Rectal smooth muscle tissue (tissue), 1 donor: ENCODE measurements around the gene TTC9C.
"Not testable (repeated sequence)": the region's sequence is repeated elsewhere in the genome, so short reads cannot be mapped to it uniquely, and the experiment has no call there.

Experiments
- H3K27ac ChIP-seq: one replicate; pipeline ENCODE4 v1.7.0; 2013; ENCODE audit warnings: low read depth, low read length, inconsistent platforms
- H3K27me3 ChIP-seq: one replicate; pipeline ENCODE4 v1.7.0; 2013; ENCODE audit warnings: low read length; ENCODE audit not compliant: control insufficient read depth, insufficient read depth
- H3K36me3 ChIP-seq: one replicate; pipeline ENCODE4 v1.7.0; 2013; ENCODE audit warnings: low read length; ENCODE audit not compliant: control insufficient read depth, insufficient read depth
- H3K4me1 ChIP-seq: one replicate; pipeline ENCODE4 v1.7.0; 2013; ENCODE audit warnings: low read length; ENCODE audit not compliant: control insufficient read depth, insufficient read depth
- H3K4me3 ChIP-seq: one replicate; pipeline ENCODE4 v1.7.0; 2013; ENCODE audit warnings: low read length
- H3K9ac ChIP-seq: one replicate; pipeline ENCODE4 v1.7.0; 2013; ENCODE audit warnings: low read length

The TTC9C gene, protein sequence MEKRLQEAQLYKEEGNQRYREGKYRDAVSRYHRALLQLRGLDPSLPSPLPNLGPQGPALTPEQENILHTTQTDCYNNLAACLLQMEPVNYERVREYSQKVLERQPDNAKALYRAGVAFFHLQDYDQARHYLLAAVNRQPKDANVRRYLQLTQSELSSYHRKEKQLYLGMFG

DNA sequence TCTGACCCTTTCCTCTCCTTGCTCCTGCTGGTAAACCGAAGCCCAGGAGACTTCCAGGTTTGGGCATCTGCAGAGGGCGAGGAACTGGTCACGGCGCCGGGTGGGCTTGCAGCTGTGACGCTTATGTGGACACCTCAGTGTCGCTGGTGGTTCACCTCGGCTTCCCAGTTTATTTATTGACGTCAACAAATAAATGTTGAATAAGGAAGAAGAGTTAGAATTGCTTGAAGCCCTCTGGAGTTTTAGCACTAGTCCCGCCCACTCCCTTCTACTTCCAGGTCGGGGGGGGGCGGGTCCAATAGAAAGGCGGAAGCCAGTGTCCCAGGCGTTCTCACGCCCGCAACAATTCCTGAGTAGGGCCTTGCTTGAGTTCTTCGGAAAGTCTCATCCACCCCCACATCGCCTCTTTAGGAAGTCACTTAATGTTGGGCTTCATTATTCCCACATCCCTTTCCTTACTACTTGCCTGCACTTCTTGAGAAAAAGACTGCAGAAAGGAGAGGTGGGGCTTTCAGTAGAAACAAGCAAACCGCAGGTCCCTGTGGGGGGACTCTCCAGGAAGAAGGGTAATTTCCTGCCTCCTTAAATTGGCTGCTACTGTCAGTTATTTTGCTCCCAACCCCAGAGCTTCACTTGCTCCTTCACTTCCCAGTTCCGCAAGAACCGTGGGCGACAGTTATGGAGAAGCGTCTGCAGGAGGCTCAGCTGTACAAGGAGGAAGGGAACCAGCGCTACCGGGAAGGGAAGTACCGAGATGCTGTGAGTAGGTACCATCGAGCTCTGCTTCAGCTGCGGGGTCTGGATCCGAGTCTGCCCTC lies at the start of gene TTC9C:
TSS of gene TTC9C (plus strand) at position 316 of the 818 bp plus-strand sequence. CDS start at position 679, 363 bp downstream.
- no peaks in the 10 kb centered on the region for H3K27me3 ChIP-seq
- H3K27ac ChIP-seq: peak within 1 kb of the TSS; percentile 93
- H3K4me1 ChIP-seq: peaks cover 31% of the 10 kb centered on the region
- H3K9ac ChIP-seq: peak within 1 kb of the TSS; percentile 82
- H3K36me3 ChIP-seq: peaks cover 10% of the 10 kb centered on the region
- peak within 1 kb of the TSS; percentile 94 for H3K4me3 ChIP-seq

DNA sequence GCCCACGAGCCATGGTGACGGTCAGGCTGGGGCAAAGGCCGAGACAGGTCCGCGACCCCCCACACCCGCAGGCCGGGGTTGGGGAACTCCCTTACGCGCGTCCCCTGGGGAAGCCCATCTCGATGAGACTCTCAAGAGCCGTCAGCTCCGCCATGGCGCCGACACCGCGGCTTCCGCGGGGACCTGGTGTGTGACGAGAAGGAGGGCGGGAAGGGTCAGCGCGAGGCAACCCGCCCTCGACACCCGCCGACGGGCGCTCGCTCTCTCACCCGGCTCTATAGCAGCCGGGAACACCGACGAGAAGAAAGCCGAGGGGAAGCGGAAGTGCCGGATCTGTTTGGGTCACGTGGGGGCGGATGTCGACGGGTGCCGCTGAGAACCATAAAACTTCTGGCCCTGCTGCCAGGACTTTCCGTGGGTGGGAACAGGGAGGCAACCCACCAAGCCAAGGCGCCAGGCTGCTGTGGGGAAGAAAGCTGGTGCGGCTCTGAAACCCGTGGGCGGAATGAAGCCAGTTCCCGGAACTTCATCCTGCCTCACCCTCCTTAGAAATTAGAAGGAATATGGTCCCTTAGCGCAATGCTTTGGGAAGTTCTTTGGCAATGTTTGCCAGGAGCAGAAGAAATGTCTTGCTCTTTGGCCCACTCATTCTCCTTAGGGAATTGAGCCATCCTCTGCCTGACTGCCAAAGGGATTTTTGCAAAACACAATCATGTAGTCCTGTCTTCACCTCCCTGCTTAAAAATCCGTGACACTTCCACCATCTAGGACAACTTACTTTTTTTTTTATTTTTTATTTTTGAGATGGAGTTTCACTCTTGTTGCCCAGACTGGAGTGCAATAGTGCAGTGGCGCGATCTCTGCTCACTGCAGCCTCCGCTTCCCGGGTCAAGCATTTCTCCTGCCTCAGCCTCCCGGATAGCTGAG lies 49.3 kb upstream of the TTC9C start, which contains the start of gene UBXN1:
TSS of gene UBXN1 (minus strand) at position 304 of the 927 bp plus-strand sequence. CDS start at position 154, 150 bp downstream.
- peak within 1 kb of the TSS; percentile 98 for H3K4me3 ChIP-seq
- no peaks in the 10 kb centered on the region for H3K27me3 ChIP-seq
- peaks cover 13% of the 10 kb centered on the region for H3K36me3 ChIP-seq
- H3K4me1 ChIP-seq: peaks cover 10% of the 10 kb centered on the region
- peak within 1 kb of the TSS; percentile 87 for H3K27ac ChIP-seq
- H3K9ac ChIP-seq: peak within 1 kb of the TSS; percentile 84

DNA sequence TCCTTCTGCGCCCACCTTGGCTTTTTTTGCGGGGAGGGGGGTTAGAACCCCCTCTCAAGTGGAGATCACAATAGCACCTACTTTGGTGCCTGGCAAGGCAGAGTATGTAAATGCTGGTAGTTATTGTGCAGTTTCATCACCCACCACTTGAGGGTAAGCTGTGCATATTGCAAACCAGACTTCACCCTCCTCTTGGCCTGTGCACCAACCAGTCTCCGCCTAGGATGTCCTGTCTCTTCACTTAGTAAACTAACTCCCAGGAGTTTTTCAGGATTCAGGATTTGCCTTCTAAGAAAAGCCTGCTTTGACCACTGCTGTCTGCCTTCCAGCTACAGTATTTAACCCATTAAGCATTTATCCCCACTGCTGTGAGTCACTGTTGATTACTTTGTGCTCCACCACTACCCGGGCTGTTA lies 47.5 kb upstream of the TTC9C start:
- no peak overlapping the region for H3K4me3 ChIP-seq
- no peaks in the 10 kb centered on the region for H3K27me3 ChIP-seq
- peaks cover 7% of the 10 kb centered on the region for H3K4me1 ChIP-seq
- peaks cover 9% of the 10 kb centered on the region for H3K36me3 ChIP-seq
- H3K9ac ChIP-seq: no peak overlapping the region
- H3K27ac ChIP-seq: no peak overlapping the region

DNA sequence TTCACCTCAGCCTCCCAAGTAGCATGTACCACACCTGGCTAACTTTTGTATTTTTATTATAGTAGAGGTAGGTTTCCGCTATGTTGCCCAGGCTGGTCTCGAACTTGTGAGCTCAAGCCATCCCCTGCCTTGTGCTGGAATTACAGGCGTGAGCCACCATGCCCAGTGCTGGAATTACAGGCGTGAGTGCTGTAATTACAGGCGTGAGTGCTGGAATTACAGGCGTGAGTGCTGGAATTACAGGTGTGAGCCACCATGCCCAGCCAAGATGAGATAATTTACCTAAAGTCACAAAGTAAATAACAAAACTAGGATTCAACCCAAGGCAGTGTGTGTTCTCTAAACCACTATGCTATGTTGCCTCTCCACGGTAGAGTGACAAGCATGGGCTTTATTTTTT lies 45.8 kb upstream of the TTC9C start:
- H3K9ac ChIP-seq: no peak overlapping the region

DNA sequence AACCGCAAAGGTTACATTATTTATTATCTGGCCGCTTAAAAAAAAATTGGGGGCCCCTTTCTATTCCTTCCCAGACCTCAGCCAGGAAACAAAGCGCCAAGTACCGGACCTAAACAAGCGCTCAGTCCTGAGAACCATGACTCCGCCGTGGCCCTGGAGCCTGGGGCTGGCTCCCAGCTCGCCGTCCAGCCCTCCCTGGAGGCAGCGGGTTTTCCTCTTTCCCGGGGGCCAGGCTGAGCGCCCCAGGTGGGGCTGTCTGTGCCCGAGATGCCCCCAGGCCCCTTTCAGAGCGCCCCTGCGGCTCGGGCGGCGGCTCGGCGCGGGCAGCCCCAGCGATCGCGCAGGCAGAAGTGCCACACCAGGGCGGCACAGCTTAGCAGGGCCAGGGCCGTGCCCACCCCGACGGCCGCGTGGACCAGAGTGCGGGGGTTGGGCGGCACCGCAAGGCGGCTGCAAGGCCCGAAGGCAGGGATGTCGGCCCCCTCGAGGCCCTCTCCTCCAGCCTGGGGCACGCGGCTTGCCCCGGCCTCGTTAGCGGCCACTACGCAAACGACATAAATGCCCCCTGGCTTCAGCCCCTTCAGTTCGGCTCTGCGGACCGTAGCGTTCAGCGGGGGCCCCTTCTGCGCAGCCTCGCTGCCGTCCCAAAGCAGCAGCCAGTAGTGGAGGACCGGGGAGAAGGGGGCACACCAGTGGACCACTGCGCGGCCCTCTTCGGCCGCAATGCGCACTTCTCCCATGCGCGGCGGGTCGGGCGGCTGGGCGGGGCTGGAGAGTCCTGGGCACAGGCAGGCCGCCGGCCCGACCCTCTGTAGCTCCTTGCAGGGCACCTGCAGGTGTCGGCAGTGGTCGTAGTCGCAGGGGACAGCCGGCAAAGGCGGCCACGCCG lies 40.5 kb upstream of the TTC9C start:
- H3K36me3 ChIP-seq: peaks cover 12% of the 10 kb centered on the region
- peaks cover 5% of the 10 kb centered on the region for H3K27me3 ChIP-seq
- peak overlapping the region; percentile 49 for H3K4me3 ChIP-seq
- H3K9ac ChIP-seq: no peak overlapping the region
- H3K27ac ChIP-seq: peak overlapping the region; percentile 37
- peaks cover 2% of the 10 kb centered on the region for H3K4me1 ChIP-seq

More for the DNA sequence above, 45.8 kb upstream of the TTC9C start:
- Histone ChIP-seq H3K4me3 (no peak overlapping the region), H3K36me3 (peaks cover 4% of the 10 kb centered on the region), H3K4me1 (peaks cover 7% of the 10 kb centered on the region), H3K27ac (no peak overlapping the region), H3K27me3 (no peaks in the 10 kb centered on the region)

DNA sequence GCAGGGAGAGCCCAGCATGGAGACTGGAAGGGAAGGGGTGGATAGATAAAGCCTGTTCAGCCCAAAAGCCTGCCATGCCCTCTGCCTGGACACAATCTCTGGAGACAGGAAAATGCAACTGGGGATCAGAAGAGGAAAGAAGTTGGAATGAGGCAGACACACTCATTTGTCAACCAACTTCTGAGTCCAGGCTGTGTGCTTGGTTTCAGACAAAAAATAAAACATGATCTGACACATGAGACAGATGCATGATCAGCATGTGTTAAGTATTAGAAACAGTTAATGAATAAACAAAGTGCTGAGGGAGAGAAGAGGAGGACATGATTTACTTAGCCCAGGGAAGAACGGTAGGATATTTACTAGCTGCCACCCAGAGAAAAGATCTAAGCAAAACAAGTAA lies 39.8 kb upstream of the TTC9C start:
- H3K9ac ChIP-seq: no peak overlapping the region
- H3K27ac ChIP-seq: peak overlapping the region; percentile 36
- peaks cover 5% of the 10 kb centered on the region for H3K27me3 ChIP-seq
- H3K36me3 ChIP-seq: peaks cover 14% of the 10 kb centered on the region
- H3K4me3 ChIP-seq: peak overlapping the region; percentile 49
- peaks cover 2% of the 10 kb centered on the region for H3K4me1 ChIP-seq

DNA sequence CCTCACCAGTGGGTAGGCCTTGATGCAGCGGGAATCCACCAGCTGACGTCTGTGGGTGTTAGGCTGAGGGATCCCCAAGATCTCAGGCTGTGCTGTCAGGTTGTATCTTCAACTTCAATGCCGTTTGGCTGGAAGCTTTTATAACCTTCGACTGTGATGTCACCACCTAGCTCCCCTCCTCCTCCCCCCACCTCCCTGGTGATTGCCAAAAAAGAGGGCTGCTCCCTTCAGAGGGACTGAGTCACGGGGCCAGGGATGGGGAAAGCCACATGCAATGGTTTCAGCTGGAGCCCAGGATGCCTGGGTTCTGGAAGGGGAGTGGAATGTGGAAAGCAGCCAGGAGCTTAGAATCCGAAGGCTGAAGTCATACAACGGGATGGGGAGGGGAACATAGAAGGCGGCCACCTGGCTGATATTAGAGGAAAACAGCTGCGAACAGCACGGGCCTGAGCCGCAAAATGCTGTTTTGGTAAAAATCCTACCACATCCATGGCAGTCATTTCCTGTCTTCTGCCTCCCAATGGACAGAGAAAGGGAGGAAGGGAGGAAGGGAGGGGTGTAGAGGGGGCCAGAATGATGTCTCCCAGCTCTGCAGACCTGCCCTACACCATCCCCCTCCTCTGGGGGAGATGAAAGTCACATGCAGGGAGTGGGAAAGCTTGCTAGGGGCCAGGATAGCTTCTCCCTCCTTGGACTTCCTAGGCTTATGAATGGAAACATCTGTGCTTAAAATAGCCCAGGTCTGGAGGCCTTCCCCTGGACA lies 38.7 kb upstream of the TTC9C start, which contains the start of gene LRRN4CL:
TSS of gene LRRN4CL (minus strand) at position 110 of the 763 bp plus-strand sequence. CDS start 1,022 bp downstream, outside the sequence.
- Histone ChIP-seq H3K36me3 (peaks cover 14% of the 10 kb centered on the region), H3K4me3 (peak within 1 kb of the TSS; percentile 58), H3K27ac (peak within 1 kb of the TSS; percentile 74), H3K4me1 (peaks cover 2% of the 10 kb centered on the region), H3K27me3 (peaks cover 5% of the 10 kb centered on the region), H3K9ac (no peak within 1 kb of the TSS)

DNA sequence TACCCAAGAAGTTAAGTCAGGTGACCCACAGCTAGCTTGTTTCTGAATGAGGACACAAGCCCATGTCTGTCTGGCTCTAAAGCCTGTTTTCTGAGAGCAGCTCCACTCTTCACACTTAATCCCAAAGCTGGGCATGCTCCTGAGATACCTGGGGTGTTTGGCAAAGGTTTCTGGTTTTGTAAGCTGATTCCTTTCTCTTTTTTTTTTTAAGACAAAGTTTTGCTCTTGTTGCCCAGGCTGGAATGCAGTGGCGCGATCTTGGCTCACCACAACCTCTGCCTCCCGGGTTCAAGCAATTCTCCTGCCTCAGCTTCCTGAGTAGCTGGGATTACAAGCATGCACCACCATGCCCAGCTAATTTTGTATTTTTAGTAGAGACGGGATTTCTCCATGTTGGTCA lies 34.7 kb upstream of the TTC9C start:
- H3K27ac ChIP-seq, H3K4me1 ChIP-seq, H3K4me3 ChIP-seq, H3K9ac ChIP-seq, H3K27me3 ChIP-seq: not testable (repeated sequence)
- H3K36me3 ChIP-seq: peaks cover 14% of the 10 kb centered on the region

DNA sequence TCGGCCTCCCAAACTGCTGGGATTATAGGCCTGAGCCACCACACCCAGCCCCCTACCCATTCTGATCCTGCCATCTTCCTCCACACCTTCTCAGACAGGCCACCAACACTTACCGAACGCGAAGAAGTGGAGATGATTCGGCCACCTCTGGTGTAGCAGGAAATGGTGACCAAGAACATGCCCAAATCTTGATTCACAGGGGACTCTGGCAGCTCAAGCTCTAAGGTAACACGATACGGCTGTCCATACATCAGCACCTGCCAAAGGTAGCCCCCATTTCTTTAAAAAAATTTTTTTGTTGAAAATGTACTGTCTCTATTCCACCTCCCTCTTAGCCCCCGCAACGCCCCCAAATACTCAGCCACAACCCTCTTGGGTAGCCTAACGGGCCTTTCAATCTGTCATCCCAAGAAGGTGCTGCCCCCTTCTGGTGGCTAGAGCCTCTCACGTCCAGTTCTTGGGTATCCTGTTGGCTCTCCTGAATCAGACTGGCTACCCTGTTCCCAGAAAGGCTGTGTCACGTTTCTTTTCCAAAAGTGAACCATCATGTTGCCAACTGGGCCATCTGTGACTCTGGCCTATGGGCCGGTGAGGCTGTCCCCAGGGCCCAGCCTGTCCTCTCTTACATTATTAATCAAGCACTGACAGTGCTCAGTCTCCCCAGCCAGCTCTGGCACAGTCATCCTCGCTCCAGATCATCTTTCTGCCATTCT lies 33.7 kb upstream of the TTC9C start:
- H3K36me3 ChIP-seq: peaks cover 14% of the 10 kb centered on the region
- no peaks in the 10 kb centered on the region for H3K27me3 ChIP-seq
- H3K4me1 ChIP-seq: no peaks in the 10 kb centered on the region
- H3K4me3 ChIP-seq: no peak overlapping the region
- H3K27ac ChIP-seq: no peak overlapping the region
- H3K9ac ChIP-seq: no peak overlapping the region

DNA sequence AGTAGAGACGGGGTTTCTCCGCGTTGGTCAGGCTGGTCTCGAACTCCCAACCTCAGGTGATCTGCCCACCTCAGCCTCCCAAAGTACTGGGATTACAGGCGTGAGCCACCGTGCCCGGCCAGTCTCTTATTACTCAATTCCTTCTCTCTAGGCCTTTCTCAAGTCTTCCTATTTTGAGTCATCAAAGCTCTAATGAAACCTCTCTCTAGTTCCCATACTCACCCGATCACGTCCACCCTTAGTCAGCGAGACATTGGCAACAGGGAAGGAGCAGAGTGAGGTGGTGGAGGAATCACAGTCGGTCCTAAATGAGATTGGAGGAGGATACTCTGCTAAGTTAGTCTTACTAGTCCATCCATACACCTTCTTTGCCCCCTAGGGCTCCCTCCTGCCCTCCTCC lies 26.0 kb upstream of the TTC9C start:
- Histone ChIP-seq H3K9ac (no peak overlapping the region), H3K27me3 (no peaks in the 10 kb centered on the region), H3K27ac (no peak overlapping the region), H3K4me3 (no peak overlapping the region), H3K4me1 (peaks cover 7% of the 10 kb centered on the region), H3K36me3 (no peaks in the 10 kb centered on the region)
